Psoas muscle (tissue), 8 donors: Measurements from ENCODE around the gene TCEA2. TPM values are rescaled to one million over a fixed set of nuclear protein-coding genes. Genes with fewer than 3 reads are reported as not detected.

Source experiments
- ATAC-seq, 4 donors: fragments of 200-7000 bp; cut with Tn5 transposase; one replicate each; pipeline ENCODE4 v1.9.1; 2020; ENCODE audit warnings: moderate library complexity in 3 of 4, mild to moderate bottlenecking in 2 of 4
- DNase-seq, 2 donors: peaks; one replicate each; pipeline ENCODE4 v3.0.0-alpha.2; 2020
- H3K27ac ChIP-seq: fragments of 200-600 bp; one replicate; pipeline ENCODE4 v1.8.0; 2022
- H3K27me3 ChIP-seq, 3 donors: fragments of 200-600 bp in 1 of 3; one replicate each; pipeline versions ENCODE4 v1.6.1 to v1.8.0; 2013 to 2022; ENCODE audit warnings: low read length in 2 of 3, mild to moderate bottlenecking in 2 of 3, moderate library complexity in 1 of 3; ENCODE audit not compliant: insufficient read depth in 3 of 3
- H3K36me3 ChIP-seq, 2 donors: fragments of 200-600 bp in 1 of 2; one replicate each; pipeline versions ENCODE4 v1.6.1 to v1.8.0; 2013 to 2022; ENCODE audit warnings: low read depth in 1 of 2, mild to moderate bottlenecking in 1 of 2, moderate library complexity in 1 of 2; ENCODE audit not compliant: insufficient read depth in 1 of 2
- H3K4me1 ChIP-seq: fragments of 200-600 bp; one replicate; pipeline ENCODE4 v1.8.0; 2022
- H3K4me3 ChIP-seq: fragments of 200-600 bp; one replicate; pipeline ENCODE4 v1.8.0; 2022; ENCODE audit warnings: mild to moderate bottlenecking
- H3K9me3 ChIP-seq: fragments of 200-600 bp; one replicate; pipeline ENCODE4 v1.8.0; 2022
- WGBS, 3 donors: extraction: QIAGEN DNeasy Blood & Tissue Kit; methylation state at CpG; one replicate each; pipeline versions ENCODE4 v1.1.6 to v1.1.7; 2013; 5-methylcytosine and 5-hydroxymethylcytosine counted together
- intact Hi-C, 2 donors: fragments of 100-400 bp; cut with DNase I; formaldehyde crosslinking; loops; one replicate each; pipeline versions ENCODE4 v1.11.0 to v1.14.2; 2022
- polyA plus RNA-seq, 3 donors: library from polyadenylated mRNA; stranded (reverse); fragments of 200-250 nt; gene quantifications; one replicate each; pipeline ENCODE4 v1.2.3, GENCODE V29; 2013
- total RNA-seq, 4 donors: library from RNA; stranded (reverse); fragmentation: NEBNext Ultra II Directional in 2 of 4; extraction: Animal tissue kit (Norgen Biotek cat#: 25700) in 2 of 4; gene quantifications; one replicate each; pipeline versions ENCODE4 v1.2.1 to v1.2.4, GENCODE V29; 2021 to 2023
- TF ChIP-seq, protein P1 (sequence below): fragments of 200-600 bp; IDR thresholded peaks from one replicate; pipeline ENCODE4 v1.8.0; 2022; ENCODE audit warnings: antibody characterized with exemption
- donor health status: healthy with polysubstance abuse.
- donor health status: DM: no; HTN: no; CAD: no; lungs with moderate emphysema.
- donor health status: Bipolar disorder and iron deficiency.
- donor health status: healthy.
- donor health status: DM: yes; HTN: yes; CAD: no.
- donor health status: DM: no; HTN: no; CAD: no.
- donor health status: DM: no; HTN: no; CAD: no.
- donor health status: DM: yes; HTN: yes; CAD: no.

The TCEA2 gene
- total and polyA plus RNA-seq, 7 donors = 15.1 to 43.4 (median 30.2) TPM

DNA sequence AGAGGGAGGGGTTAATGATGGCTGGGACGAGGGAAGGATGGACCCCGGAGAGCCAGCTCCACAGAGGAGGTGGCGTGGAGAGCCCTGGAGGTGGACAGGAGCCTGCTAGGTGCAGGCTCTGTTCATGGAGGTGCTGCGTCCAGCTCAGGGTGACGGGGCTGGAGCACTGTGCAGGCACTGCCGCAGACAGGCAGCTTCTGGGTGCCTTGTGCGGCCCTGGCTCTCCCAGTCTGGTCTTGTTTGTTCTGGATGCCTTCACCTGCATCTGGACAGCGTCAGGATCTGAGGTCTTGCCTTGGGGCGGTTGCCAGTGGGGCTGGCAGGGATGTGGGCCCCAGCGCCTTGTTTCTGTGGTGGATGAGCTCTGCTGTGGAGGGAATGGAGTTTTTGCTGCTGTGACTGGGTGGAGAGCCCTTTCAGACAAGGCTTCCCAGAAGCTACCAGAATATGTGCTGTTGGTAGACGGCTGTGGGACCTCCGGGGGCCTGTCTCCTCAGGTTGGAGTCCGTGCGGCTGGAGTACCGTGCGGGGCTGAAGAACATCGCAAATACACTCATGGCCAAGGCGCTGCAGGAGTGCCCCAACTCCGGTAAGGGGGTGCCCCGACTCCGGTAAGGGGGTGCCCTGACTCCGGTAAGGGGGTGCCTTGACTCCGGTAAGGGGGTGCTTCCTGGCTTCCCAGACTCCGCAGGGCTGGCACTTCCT, 34.9 kb upstream of the TCEA2 start:
- no peaks in the 10 kb centered on the region for H3K9me3 ChIP-seq
- no peak for ATAC-seq
- intact Hi-C loops = no loop called here
- WGBS, 3 donors = 91 to 92% (median 91%) methylated on average over 24 of the region's 24 CpGs
- no peak for DNase-seq
- no peaks in the 10 kb centered on the region for H3K4me1 ChIP-seq
- H3K27ac ChIP-seq = no peak overlapping the region
- H3K4me3 ChIP-seq = no peak overlapping the region
- peaks cover 0 to 100% of the 10 kb centered on the region in 2 donors for H3K36me3 ChIP-seq
- TF ChIP-seq, protein P1, sequence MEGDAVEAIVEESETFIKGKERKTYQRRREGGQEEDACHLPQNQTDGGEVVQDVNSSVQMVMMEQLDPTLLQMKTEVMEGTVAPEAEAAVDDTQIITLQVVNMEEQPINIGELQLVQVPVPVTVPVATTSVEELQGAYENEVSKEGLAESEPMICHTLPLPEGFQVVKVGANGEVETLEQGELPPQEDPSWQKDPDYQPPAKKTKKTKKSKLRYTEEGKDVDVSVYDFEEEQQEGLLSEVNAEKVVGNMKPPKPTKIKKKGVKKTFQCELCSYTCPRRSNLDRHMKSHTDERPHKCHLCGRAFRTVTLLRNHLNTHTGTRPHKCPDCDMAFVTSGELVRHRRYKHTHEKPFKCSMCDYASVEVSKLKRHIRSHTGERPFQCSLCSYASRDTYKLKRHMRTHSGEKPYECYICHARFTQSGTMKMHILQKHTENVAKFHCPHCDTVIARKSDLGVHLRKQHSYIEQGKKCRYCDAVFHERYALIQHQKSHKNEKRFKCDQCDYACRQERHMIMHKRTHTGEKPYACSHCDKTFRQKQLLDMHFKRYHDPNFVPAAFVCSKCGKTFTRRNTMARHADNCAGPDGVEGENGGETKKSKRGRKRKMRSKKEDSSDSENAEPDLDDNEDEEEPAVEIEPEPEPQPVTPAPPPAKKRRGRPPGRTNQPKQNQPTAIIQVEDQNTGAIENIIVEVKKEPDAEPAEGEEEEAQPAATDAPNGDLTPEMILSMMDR = no peak
- no peaks in the 10 kb centered on the region for H3K27me3 ChIP-seq

DNA sequence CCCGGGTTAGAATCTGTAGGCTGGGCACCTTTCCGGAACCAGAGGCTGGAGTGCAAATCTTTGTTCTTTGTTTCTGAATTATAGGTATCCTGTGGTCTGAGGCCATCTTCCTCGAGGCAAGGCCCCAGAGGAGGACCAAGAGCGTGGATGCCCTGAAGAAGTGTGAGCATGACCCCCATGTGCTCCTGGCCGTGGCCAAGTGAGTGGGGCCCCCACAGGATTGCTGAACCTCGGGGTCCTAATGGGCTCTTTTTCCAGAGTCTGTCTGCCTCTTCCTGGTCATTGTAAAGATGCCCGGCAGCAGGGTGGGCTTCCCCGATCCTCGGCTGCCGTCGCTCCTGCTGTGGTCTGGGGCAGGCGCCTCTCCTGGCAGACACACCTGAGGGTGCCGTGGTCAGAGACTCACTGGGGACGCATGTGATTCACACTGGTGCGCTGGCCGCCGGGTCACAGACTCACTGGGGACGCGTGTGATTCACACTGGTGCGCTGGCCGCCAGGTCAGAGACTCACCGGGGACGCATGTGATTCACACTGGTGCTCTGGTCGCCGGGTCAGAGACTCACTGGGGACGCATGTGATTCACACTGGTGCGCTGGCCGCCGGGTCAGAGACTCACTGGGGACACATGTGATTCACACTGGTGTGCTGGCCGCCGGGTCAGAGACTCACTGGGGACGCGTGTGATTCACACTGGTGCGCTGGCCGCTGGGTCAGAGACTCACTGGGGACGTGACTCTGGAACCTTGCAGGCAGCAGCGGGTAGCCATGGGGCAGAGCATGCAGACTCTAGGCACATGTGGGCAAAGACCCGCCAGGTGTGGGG, 33.5 kb upstream of the TCEA2 start:
- Histone ChIP-seq H3K36me3 (peaks cover 0 to 100% of the 10 kb centered on the region in 2 donors), H3K4me3 (no peak overlapping the region), H3K27me3 (no peaks in the 10 kb centered on the region), H3K4me1 (no peaks in the 10 kb centered on the region), H3K9me3 (no peaks in the 10 kb centered on the region), H3K27ac (no peak overlapping the region)
- TF ChIP-seq, protein P1 = no peak
- ATAC-seq (no peak), DNase-seq (no peak)
- WGBS, 3 donors = 92 to 94% (median 93%) methylated on average over 33 to 38 of the region's 38 CpGs
- intact Hi-C loops = no loop called here

DNA sequence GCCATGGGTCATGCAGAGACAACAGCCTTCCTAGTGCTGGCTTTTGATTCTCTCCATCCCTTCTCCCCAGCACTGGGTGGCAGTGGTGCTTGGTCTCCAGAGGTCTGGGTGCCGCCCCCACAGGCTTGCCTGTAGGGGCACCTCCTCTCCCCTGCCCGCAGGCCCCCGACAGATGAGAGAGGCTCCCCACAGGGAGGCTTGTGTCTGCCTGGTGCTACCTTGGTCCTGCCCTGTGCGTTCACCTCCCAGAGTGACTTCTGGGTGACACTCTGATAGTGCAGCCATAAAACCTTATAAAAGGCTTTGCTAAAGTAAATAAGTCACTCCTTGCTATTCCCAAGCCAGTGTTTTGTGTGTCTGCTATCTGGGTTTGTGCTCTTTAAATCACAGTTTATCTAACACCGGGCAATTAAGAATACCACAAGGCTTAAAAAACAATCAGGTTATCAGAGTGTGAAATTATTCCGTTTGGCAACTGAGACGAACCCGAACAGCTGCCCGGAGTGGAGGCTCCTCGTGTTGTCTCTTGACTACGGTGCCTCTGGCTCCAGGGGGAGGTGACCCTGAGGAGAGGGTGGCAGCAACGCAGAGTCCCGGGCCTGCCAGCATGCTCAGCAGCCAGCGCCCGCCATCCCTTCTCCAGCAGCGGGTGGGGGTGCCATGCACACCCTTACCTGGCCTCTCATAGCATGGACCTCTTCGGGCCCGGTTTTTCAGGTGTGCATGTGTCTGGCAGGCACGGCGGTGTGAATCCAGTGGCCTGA, 32.4 kb upstream of the TCEA2 start:
- Histone ChIP-seq H3K9me3 (no peaks in the 10 kb centered on the region), H3K4me1 (no peaks in the 10 kb centered on the region), H3K27ac (no peak overlapping the region), H3K27me3 (no peaks in the 10 kb centered on the region), H3K36me3 (peaks cover 0 to 97% of the 10 kb centered on the region in 2 donors), H3K4me3 (no peak overlapping the region)
- WGBS, 3 donors = 70 to 74% (median 73%) methylated on average over 20 of the region's 20 CpGs
- TF ChIP-seq, protein P1 = no peak
- intact Hi-C loops = no loop called here
- no peak for ATAC-seq
- no peak for DNase-seq

DNA sequence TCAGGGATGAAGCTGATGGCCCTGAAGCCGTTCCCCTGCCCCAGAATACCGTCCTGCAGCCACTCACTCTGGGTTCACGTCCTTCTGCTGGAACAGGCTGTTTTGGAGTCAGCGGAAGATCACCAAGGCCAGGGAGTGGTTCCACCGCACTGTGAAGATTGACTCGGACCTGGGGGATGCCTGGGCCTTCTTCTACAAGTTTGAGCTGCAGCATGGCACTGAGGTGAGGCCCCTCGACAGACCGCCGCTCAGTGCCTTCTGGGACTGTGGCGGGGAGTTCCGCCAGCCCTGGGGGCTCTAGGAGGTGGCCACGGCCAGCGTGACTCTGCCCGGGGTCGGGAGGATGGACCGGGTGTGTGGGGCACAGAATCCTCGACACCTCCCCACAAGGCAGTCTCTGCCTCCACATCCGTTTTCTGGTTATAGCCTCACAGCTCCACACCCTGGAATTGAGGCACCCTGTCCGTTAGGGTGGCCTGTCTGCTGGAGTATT, 31.1 kb upstream of the TCEA2 start:
- H3K27ac ChIP-seq = no peak overlapping the region
- H3K4me1 ChIP-seq = no peaks in the 10 kb centered on the region
- H3K27me3 ChIP-seq = peaks cover 0 to 6% (median 1%) of the 10 kb centered on the region in 3 donors
- no peaks in the 10 kb centered on the region for H3K9me3 ChIP-seq
- intact Hi-C loops = no loop called here
- ATAC-seq (no peak), DNase-seq (no peak)
- WGBS, 3 donors = 88 to 95% (median 91%) methylated on average over 18 to 19 of the region's 19 CpGs
- no peak overlapping the region for H3K4me3 ChIP-seq
- TF ChIP-seq, protein P1 = no peak
- peaks cover 0 to 84% of the 10 kb centered on the region in 2 donors for H3K36me3 ChIP-seq
